ENCODE results near the gene CCDC24.

Gene CCDC24

DNA sequence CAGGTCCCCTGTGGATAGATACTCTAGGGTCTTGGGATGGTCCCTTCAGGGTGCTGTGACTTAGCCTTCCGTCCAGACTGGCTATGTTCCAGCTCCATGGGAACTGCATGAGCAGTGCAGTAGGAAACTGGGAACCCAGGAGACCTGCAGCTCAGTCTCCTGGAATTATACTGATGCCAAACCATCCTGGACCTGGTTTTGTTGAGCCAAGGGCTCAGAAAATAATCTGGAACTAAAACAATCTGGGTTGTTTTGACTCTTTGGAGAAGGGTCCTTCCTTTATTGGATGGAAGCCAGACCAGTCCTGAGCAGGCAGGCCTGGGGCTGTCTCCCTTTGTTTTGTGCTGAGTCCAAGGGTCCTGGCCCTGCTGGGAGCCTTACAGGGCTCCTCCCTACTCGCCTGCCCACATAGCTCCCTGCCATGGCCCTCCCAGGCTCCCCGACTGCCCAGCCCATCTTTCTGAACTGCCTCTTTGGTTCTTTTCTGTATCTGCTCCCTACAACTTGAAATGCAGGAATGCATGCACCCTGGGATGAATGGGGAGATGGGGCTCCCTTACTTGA, 43.4 kb upstream of the CCDC24 start:
- DNase-seq (ENCODE audit: low read depth): no peak

GRCh38 chr1:43949678-43950077, 41.7 kb upstream of the CCDC24 start:
- H3K4me3 ChIP-seq (ENCODE audit: control insufficient read depth, low read depth, low read length): no peak overlapping the region
- no peak for DNase-seq (ENCODE audit: low read depth)
- no peak for TF ChIP-seq CTCF (IDR thresholded peaks at IDR 0.05; ENCODE audit: control insufficient read depth, insufficient read depth, low read depth, low read length, missing control alignments)

More for the DNA sequence above, 43.4 kb upstream of the CCDC24 start:
- peak overlapping the region; percentile 90 for H3K4me3 ChIP-seq (ENCODE audit: control insufficient read depth, low read depth, low read length)
- no peak for TF ChIP-seq CTCF (IDR thresholded peaks at IDR 0.05; ENCODE audit: control insufficient read depth, insufficient read depth, low read depth, low read length, missing control alignments)

GRCh38 chr1:43951021-43951985, 40.1 kb upstream of the CCDC24 start:
- no peak for TF ChIP-seq CTCF (IDR thresholded peaks at IDR 0.05; ENCODE audit: control insufficient read depth, insufficient read depth, low read depth, low read length, missing control alignments)
- no peak overlapping the region for H3K4me3 ChIP-seq (ENCODE audit: control insufficient read depth, low read depth, low read length)
- no peak for DNase-seq (ENCODE audit: low read depth)

- H3K4me3 ChIP-seq (ENCODE audit: control insufficient read depth, low read depth, low read length): no peak overlapping the region
- no peak for DNase-seq (ENCODE audit: low read depth)
- TF ChIP-seq CTCF (IDR thresholded peaks at IDR 0.05; ENCODE audit: control insufficient read depth, insufficient read depth, low read depth, low read length, missing control alignments): no peak
Measured at GRCh38 chr1:43952731-43953346, 38.6 kb upstream of the CCDC24 start.

DNA sequence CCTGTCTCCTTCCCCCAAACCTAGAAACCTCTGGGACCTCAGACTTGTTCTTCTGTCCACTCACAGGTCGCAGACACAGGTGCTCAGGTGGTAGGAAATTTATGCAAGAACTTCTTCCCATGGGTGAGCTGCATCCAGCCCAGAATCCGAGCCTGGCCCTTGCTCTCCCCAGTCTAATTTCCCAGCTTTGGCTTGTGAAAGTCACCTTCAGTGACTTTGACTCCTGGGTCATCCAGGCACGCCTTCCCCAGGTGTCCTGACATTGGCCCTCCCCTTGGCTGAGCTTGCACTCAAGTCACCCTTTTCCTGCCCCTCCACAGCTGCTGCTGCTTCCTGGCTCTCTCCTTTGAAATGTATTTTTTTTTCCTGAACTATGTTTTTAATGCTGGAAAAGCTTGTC, 38.0 kb upstream of the CCDC24 start:
- no peak for DNase-seq (ENCODE audit: low read depth)
- no peak for TF ChIP-seq CTCF (IDR thresholded peaks at IDR 0.05; ENCODE audit: control insufficient read depth, insufficient read depth, low read depth, low read length, missing control alignments)
- H3K4me3 ChIP-seq (ENCODE audit: control insufficient read depth, low read depth, low read length): no peak overlapping the region

GRCh38 chr1:43954036-43954435, 37.4 kb upstream of the CCDC24 start:
- DNase-seq (ENCODE audit: low read depth): no peak
- no peak for TF ChIP-seq CTCF (IDR thresholded peaks at IDR 0.05; ENCODE audit: control insufficient read depth, insufficient read depth, low read depth, low read length, missing control alignments)
- H3K4me3 ChIP-seq (ENCODE audit: control insufficient read depth, low read depth, low read length): no peak overlapping the region
